HG02970 (cell line): Measurements from ENCODE around the gene RBPJ.

Source experiments
- ATAC-seq: cut with Tn5 transposase; IDR thresholded peaks from one replicate; pipeline ENCODE4 v1.9.1; 2021; ENCODE audit warnings: mild to moderate bottlenecking, moderate library complexity, moderate number of reproducible peaks; ENCODE audit not compliant: unreplicated experiment, low FRiP score

Gene RBPJ

DNA sequence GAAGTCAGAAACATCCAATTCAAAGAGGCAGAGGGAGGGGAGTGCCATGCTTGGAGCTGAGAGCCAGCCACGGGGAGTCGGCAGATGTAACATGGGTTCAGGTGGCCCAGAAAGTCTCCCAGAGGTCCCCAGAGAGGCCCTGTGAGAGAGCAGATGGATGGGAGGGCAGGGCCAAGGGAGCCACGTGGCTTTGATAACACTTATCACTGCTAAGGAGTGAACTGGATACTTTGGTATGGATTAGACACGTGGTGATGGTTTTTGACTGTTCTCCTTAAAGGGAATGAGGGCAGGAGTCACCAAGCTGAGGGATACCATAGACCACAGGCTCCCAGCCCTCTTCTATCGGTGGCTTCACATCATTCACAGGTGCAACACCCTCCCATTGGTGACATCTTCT lies 155.7 kb downstream of the RBPJ start:
- no peak for ATAC-seq

GRCh38 chr4:26478330-26478729 lies 157.5 kb downstream of the RBPJ start:
- ATAC-seq = no peak

GRCh38 chr4:26482508-26483462 lies 162.0 kb downstream of the RBPJ start:
- ATAC-seq = no peak

DNA sequence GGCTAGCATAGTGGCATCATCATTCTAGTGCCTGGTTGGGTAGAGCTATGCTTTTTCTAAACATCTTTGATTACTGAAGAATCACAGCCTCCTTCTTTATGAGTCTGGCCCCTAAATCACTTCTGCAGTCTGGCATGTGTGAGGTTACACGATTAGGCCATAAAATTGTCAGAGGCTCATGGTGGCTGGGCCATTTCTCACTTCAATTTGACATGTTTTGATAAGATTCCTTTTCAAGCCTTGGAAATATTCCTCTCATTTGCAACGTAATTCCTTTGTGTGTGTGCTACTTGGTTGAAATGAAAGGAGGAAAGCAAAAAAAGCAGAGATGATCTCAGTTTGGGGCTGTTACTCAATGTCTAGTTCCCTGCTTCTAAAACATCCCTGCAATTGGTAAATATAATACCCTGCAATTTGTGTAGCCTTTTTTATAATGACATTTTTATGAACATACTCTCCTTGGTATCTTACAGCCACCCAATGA lies 163.3 kb downstream of the RBPJ start:
- ATAC-seq = no peak

GRCh38 chr4:26484516-26484915 lies 163.7 kb downstream of the RBPJ start:
- no peak for ATAC-seq
